ENCODE measurements around the gene GNL3L.

DNA sequence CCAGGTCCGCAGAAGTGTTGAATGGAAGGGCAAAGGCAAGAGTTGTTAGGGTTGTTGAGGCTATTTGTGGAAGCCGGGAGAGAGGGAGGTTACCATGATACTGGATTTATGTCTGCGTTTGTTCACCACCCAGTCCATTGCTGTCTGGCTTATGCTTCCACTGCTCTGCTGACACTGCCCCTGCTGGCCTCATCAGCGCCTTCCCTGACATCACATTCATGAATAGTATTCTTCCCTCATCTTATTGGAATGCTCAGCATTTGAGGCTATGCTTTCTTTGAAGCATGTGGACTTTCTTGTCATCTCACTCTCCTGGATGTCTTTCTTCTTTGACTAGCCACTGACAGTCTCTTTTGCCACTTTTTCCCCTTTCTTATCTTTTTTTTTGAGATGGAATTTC, 10.3 kb downstream of the GNL3L start:
- TF ChIP-seq CREM (IDR thresholded peaks at IDR 0.05; ENCODE audit: low read depth) = no peak
- no peak for TF ChIP-seq NONO (IDR thresholded peaks at IDR 0.05; ENCODE audit: low read depth in 2 of 2, low read length in 1 of 2)
- no peak for TF ChIP-seq LEF1 (IDR thresholded peaks at IDR 0.05)
- TF ChIP-seq, protein P1, sequence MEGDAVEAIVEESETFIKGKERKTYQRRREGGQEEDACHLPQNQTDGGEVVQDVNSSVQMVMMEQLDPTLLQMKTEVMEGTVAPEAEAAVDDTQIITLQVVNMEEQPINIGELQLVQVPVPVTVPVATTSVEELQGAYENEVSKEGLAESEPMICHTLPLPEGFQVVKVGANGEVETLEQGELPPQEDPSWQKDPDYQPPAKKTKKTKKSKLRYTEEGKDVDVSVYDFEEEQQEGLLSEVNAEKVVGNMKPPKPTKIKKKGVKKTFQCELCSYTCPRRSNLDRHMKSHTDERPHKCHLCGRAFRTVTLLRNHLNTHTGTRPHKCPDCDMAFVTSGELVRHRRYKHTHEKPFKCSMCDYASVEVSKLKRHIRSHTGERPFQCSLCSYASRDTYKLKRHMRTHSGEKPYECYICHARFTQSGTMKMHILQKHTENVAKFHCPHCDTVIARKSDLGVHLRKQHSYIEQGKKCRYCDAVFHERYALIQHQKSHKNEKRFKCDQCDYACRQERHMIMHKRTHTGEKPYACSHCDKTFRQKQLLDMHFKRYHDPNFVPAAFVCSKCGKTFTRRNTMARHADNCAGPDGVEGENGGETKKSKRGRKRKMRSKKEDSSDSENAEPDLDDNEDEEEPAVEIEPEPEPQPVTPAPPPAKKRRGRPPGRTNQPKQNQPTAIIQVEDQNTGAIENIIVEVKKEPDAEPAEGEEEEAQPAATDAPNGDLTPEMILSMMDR (IDR thresholded peaks at IDR 0.05 in 2 of 3, conservative IDR thresholded peaks at IDR 0.05 in 1 of 3; ENCODE audit: insufficient read depth in 2 of 3, low read depth in 1 of 3, low read length in 3 of 3) = no peak
- TF ChIP-seq, protein P2, sequence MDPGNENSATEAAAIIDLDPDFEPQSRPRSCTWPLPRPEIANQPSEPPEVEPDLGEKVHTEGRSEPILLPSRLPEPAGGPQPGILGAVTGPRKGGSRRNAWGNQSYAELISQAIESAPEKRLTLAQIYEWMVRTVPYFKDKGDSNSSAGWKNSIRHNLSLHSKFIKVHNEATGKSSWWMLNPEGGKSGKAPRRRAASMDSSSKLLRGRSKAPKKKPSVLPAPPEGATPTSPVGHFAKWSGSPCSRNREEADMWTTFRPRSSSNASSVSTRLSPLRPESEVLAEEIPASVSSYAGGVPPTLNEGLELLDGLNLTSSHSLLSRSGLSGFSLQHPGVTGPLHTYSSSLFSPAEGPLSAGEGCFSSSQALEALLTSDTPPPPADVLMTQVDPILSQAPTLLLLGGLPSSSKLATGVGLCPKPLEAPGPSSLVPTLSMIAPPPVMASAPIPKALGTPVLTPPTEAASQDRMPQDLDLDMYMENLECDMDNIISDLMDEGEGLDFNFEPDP (CRISPR knock-in tag; IDR thresholded peaks at IDR 0.05) = no peak
- no peak for TF ChIP-seq ELF4 (CRISPR knock-in tag; IDR thresholded peaks at IDR 0.05)
- no peak for TF ChIP-seq ETV5 (CRISPR knock-in tag; IDR thresholded peaks at IDR 0.05; ENCODE audit: low read depth)
